NCI-H1694 (cell line): Measurements from ENCODE around the gene SMAD3.
A peak's percentile ranks its signal among the peaks of the same experiment; 100 is the strongest.

Experiments
- DNase-seq: peaks from one replicate; lab custom pipeline; 2025; lab: John Stamatoyannopoulos, UW

The SMAD3 gene

DNA sequence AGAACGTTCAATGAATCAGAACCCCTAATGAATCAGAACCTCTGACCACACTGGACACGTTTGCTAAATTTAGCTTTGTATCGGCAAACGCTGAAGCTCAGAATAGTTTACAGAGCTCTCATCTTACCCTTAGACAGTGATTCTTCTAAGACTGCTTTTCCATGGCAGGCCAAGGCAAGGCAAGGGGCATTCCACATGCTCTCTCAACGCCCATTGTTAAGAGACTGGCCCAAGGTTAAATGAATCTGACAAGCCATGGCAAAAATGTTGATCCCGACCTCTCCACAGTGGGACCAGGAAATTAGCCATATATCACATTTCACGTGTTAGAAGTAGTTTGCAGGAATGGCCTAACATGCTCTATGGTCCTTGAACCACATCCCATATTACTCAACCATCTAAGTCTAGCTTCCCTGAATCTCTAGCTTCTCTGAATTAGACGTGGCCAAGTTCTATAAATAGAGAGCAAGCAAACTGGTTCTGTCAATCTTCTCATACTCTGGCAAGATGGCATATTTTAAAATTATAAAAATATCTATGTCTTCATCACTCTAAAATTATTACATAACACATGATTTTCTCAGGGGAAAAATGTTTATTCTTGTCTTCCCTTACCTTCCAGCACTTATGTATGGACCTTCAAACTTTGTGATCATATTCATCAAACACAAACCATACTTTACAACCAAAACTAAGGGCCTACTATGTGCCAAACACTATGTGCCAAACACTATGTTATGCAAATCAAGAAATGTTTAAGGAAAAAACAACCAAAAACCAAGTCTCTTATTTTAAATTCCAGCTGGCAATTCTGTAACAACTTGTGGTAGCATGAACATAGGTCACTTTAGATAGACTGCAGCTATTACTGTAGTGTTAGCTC lies 134.7 kb downstream of the SMAD3 start:
- no peak for DNase-seq

DNA sequence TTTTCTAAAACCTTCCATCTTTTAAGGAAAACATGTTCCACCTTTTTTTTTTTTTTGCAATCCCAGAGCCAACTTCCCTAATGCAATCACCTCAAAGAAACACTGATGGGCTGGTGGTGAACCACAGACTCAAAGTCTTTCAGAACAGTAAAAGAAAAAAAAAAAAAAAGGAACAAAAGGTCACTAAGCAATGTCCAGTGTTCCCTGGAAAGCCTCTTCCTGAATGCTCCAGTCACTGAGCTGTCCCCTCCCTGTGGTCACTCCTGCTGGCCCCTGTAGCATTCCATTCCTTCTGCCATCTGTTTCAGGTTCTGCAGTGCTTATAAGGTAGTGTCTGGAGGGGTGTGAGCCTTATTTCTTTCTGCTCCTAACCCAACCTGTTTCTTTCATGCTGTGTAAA lies 135.7 kb downstream of the SMAD3 start:
- no peak for DNase-seq

DNA sequence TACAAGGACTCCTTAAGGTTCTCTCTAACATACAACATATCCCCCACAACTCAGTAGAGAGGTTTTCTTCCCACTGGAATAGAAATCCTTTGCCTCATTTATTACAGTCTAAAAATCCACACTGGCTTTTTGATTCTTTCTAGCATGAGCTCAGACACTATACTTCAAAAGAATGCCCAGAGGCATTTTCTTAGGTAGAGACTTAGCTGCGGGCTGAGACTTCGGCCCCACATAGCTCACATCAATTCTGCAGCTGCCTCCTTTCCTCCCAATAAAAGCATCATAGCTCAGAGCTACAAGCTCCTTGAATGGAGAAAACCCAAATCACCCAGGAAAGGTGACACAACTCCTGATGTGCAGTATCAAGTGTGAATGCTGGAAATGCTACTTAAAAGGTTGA lies 136.7 kb downstream of the SMAD3 start:
- DNase-seq, result no peak

DNA sequence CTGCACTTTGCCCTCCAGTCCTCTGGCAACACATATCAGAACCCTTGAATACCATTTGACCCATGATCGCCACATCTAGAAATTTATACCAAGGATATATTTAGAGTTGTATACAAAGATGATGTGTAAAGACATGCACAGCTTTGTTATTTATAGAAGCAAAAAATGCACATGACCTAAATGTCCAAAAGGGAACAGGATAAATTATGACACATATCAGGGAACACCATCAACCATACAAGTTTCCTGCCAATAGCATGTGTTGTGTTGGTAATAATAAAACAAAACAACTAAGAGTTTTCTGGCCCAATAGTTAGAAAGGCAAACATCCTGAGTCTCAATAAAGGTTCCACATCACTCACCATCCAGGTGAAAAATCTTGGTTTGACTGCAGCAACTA lies 137.6 kb downstream of the SMAD3 start:
- no peak for DNase-seq

DNA sequence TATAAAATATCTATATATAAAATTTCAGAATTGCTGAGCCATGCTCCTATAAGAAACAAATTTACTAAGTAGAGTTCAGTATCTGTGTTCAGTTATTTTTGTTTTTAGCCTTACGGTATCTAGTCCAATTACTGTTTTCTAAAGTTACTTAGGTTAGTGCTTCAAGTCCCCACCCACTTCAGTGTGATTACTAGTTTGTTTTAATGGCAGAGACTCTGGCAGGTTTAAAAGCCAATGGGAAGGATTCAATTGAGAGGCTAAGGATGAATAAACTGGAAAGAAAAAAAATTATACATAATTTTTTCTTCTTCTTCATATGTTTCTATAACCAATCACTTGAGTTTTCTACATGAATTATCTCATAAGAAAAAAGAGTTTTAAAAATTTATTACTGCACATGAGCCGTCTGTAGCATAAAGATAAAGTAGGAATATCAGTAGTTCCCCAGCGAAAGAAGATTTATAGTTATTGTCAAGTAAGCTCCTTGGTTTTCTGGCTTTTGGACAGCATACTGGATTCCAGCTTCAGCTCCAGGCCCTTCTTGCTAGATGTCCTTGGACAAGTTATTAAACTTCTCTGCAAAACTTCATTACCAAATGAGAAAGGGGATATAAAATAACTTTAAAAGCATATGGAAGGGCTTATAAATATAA lies 142.3 kb downstream of the SMAD3 start:
- no peak for DNase-seq

DNA sequence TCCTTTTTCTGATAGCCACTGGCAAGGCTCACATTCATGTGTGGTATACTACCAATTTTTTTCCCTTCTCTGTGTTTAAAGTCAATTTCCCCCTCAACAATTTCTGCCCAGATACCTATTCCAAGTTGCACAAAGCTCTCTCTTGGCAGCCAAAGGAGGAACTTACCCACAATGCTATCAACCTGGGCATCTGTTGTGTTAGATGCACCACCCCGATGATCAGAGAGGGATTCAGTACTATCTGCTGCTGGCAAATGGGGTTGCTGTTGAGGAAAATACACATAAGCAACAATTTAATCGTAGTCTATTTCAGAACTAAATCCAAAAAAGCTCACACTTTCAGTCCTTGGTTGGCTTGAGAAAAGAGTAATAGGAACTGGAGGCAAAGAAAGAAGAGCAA lies 143.0 kb downstream of the SMAD3 start:
- DNase-seq, result no peak

DNA sequence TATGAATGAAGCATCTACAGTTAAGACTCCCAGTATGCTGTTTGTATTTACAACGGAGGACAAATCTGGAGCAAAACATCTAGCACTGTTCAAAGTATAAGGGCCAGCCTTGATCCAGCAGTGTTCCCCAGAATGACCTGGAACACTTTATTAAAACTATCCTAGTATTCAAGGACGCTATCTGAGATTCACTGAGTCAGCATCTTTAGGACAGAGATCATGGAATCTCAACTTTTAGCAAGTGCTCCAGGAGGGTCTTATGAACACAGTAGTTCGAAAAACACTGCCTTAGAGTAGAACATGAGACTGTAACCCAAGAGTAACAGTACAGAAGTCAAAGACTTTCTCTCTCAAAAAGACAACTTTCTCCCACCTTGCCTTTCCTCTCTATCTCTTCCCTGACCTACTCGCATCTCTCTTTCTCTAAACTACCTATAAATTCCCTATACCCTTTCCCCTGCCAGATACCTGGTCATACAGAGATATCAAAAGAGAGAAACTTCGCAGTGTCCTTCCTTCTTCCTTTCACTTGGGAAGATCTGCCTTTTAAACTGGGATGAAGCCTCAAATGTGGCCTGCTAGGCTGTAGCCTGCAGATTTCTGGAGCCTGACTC lies 145.3 kb downstream of the SMAD3 start:
- no peak for DNase-seq

DNA sequence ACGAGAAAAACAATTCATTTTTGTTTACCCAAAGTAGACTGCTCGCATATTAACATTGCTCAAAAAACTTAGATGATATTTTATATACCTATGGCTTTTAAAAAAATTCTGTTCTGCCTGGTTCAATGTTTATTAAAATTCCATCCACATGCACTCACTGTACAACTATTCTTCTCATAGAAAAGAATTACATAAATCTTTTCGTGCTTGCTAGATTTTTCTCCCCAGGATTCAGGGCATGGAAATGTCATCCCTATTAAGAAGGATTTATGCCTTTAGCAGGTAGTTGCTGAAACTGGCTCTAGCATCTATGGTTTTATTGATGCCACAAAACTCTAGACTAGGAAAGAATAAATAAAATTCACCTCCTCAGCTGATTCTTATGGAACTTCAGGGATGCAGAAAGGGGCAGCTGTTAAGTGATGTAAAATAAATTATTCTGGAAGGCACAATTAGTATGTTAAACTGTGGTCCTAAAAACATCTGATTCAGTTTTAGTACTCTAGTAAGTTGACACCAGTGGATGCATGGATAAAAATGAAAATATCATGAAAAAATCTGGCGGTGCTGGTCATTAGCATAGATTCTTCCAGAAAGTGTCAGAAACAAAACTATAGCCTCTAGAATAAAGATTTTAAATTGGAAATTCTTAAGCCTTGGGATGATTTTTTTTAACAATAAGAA lies 147.4 kb downstream of the SMAD3 start:
- DNase-seq, result no peak

DNA sequence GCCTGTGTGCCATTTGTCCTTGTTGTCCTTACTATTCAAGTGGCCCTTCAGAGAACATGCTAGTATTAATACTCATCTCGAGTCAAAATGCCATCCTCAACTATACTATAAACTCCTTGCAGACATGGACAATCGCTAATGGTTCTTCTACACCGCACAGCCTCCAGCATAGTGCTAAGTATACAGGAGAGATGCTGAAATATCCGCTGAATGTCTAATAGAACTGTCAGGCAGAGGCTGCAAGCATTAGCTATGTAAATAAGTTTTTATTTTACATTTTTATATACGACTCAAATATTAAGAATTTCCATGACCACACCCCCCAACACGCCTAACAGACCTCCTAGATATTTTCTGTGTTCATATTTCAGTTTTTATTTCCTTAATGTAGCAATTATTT lies 149.7 kb downstream of the SMAD3 start:
- DNase-seq, result no peak

DNA sequence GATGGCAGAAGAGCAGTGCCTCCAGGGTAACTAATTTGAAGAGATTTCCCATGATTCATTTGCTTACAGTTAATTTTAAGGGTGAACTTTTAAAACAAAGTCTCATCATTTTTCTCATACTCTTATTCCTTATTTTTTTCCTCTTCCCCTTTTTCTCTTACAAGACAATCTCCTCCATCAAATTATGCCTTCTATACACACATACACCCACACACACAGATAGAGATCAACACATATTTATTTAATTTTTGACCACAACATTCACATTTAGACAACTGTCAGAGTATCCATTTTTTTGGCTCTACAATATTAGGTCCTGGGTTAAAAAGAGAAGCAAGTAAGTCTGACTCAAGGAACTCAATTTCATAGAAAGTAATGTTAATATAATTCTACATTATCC lies 151.5 kb downstream of the SMAD3 start:
- no peak for DNase-seq

DNA sequence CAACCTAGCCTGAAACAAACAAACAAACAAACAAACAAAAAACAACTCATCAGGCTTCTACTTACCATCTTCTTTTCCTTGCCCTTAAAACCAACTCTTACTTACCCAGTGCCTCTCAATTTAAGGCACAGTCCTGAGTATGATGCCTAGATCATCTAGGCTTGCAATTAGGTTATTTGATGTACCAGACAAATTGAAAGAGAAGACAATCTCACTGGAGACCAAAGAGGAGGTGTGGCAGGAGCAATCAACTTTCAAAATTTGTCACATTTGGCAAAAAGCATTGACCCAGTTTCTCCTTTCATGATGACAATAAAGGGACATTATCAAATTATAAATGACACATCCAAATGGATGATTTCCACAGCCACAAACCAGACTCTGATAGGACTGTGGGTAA lies 153.0 kb downstream of the SMAD3 start:
- DNase-seq, result no peak

DNA sequence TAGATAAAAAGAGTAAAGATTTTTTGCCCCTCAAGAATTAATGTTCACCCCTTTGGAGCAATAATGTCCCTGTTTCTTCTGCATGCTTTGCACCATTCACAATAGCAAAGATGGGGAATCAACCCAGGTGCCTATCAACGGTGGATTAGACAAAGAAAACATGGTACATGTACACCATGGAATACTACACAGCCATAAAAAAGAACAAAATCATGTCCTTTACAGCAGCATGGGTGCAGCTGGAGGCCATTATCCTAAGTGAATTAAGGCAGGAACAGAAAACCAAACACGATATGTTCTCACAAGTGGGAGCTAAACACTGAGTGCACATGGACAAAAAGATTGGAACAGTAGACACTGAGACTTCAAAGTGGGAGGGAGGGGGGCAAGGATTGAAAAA lies 153.9 kb downstream of the SMAD3 start:
- DNase-seq, result no peak

DNA sequence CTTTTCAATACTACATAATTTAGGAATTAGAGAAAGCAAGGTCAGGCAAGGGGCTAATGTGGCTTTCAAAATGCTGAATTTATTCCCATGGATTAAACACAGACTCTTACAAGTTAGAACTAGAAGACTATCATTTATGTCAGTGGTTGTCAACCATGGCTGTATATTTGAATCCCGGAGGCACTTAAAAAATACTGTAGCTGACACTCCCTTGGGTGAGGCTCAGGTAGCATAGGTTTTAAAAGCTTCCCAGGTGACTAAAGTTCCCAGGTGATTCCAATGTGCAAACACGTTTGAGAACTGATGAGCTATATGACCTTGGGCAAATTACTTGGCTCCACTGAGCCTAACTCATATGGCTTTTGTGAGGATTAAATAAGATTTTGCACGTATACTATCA lies 159.5 kb downstream of the SMAD3 start:
- no peak for DNase-seq

DNA sequence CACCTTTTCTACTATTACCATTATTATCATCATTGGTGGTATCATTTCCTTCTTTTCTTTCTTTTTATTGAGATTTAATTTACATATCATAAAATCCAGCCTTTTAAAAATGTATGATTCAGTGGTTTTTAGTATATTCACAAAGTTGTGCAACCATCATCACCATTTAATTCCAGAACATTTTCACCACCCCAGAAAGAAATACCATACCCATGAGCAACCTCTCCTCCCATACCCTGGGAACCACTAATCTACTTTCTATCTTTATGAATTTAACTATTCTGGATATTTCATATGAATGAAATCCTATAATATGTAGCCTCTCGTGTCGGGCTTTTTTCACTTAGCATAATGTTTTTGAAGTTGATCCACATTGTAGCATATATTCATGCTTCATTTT lies 159.9 kb downstream of the SMAD3 start:
- DNase-seq, result no peak

DNA sequence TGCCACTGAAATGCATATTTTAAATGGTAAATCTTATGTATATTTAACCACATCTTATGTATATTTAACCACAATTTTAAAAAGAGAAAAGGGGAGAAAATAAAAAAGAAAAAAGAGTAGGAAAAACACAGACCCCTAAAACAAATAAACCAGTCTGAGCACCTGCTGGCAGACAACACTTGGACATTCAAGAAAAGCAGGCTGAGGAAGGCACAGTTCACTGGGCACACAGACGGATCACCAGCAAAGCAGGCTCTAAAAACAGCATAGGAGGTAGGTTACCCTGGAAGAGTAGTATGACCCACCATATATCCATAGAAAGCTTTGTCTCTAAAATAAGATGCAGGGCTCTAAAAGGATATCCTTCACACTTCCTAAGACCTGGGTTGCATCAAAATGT lies 162.0 kb downstream of the SMAD3 start:
- DNase-seq, result no peak

DNA sequence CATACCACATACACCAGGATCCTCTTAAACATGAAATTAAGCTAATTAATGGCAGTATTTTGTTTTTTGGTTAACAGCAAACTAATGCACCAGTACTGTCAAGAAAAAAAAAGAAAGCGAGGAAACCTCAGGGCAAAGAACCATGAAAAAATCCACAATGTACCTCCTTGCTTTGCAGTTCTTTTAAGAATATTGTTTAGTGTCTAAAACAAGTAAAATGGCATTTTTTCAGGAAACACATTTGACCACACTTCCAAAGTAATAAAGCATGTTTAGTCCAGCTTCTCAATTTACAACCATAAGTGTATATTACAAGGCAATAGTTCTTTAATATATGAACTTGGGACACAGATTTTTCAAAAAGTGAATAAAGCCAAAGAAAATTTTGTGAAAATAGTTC lies 162.4 kb downstream of the SMAD3 start:
- DNase-seq, result no peak

DNA sequence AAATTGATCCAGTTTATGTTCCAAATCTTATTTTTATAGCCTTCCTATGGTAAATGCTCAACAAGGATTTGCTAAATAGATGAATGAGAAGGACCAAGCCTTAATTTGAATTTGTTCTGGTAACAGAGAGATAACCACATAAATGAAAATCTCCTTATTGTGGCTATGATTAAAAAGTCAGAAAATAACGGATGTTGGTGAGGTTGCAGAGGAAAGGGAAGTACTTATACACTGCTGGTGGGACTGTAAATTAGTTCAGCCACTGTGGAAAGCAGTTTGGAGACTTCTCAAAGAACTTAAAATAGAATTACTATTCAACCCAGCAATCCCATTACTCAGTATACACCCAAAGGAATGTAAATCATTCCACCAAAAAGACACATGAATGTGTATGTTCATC lies 162.9 kb downstream of the SMAD3 start:
- no peak for DNase-seq

DNA sequence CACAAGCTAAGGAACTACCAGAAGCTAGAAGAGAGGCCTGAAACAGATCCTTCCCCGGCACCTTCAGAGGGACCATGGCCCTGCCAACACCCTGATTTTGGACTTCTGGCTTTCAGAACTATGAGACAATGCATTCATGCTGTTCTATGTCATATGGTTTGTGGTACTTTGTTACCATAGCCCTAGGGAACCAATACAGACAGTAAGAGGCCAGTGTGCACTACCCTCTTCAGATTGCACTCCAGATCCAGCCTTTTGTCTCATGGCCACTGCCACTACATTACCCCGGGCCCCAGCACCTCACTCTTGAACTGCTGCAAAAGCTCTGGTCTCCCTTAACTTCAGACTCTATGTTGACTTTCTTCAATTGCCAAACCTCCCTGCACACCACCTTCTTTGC lies 165.1 kb downstream of the SMAD3 start:
- DNase-seq, result no peak

DNA sequence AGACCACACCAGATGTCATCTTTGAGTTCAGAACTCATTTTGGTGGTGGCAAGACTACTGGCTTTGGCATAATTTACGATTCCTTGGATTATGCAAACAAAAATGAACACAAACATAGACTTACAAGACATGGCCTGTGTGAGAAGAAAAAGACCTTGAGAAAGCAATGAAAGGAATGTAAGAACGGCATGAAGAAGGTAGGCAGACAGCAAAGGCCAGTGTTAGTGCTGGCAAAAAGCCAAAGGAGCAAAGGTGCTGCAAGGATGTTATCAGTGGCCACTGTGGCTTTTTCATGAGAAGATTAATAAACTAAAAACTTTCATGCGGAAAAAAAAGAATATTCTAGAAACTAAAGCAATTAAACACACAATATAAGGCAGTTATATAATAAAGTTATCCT lies 167.2 kb downstream of the SMAD3 start:
- DNase-seq, result no peak

DNA sequence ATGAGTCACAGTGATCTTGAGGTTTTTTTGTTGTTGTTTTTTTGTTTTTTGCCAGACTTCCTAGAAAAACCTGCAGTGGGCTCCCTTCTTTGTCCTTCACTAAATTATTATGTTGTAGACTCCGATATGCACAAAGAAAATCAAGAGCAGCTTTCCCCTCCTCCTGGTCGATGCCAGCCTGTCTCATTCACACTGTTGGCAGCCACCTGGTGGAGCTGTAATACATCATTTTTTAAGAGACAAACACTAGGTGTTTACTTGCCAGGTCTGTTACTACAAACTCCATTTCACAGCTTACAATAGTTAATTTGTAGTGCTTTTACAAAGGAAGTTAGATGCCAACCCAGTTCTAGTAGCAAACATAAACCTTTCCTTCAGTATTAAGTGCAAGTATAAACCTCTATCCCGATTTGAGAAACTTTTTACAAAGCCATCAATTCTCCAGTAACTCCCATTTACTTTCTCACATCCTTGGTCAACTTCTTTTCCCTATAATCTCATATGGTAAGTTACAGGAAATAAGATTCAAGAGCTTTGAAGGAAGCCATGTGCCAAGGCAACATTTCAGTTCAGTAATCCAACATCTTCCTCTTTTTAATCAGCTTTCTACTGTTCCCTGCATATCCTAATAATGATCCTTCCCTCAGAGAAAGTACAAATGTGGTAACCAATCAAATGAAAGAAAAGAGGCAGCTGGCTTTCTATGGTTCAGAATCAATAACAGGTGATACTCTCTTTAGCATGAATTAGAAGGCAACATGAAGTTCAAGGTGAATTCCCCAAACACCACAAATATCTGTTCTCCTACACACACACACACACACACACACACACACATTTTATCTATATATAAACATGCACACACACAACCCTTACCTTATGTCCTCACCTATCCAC lies 175.1 kb downstream of the SMAD3 start:
- DNase-seq, result peak; percentile 6

DNA sequence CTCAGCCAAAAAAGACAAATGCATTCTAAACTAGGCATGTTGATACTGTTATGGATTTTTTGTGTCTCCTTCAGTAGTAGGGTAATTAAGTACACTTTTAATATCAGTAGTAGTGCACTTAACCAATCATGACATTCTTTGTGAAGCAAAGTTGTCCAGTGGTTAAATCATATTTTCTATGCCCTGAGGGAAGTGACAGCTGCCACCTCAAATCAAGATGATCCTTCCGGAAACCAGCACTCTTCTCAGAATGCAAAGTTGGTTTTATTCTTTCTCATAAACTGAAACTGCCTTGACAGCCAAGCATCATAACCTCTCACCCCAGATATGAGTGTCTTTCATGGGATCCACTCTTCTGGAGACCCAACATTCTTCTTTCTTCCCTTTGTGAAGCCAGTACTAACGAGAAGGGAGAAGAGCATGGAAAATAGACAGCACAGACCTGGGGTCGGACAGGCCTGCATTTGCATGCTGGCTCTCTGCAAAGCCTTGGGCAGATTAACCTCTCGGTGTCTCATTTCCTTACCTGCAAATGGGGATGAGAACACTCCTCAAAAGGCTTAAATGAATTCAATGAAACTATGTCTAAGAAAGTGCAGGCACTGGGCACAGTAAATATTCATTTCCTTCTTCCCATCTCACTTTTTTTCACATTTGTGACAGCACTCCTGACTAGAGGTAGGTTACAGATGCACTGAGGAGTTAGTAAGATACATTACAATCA lies 175.9 kb downstream of the SMAD3 start:
- DNase-seq, result no peak
